ENCODE measurements around the gene PDHX.
A peak's percentile ranks its signal among the peaks of the same experiment; 100 is the strongest.

PDHX gene

DNA sequence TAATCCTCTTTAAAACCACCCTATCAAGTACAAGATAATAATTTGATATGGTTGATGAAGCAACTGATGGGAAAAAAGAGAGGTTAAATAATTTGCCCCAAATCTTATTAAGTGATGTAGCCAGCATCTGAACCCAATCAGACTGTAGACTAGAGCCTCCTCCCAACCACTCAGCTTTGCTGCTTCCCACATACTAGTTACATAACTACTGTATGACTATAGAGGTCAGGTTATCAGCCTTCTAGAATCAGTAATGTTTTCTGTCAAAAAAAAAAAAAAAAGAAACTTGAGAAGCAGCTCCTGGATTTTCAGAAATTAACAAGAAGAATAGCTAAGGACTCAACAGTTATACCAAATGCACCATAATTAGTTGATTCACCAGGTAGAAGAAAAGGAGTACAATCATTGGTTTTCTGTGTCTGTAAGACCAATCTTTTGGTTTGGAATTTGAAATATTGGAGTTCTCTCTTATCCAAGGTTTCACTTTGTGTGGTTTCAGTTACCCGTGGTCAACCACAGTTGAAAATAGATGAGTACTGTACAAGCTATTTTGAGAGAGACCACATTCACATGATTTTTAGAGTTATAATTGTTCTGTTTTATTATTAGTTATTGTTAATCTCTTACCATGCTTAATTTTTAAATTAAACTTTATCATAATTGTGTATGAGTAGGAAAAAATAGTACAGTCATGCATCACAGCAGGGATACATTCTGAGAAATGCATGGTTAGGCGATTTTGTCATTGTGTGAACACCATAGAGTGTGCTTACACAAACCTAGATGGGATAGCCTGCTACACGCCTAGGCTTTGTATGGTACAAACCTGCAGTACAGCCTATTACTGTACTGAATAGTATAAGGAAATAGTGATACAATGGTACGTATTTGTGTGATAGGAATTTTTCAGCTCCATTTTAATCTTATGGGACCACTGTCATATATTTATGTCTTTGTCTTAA is 72.2 kb downstream of the PDHX start:
- no peak for DNase-seq (ENCODE audit: low read depth in 1 of 2, low spot score in 1 of 2)

GRCh38 chr11:34990916-34991315 is 74.5 kb downstream of the PDHX start:
- no peak for DNase-seq (ENCODE audit: low read depth in 1 of 2, low spot score in 1 of 2)

GRCh38 chr11:34994854-34995253 is 78.4 kb downstream of the PDHX start:
- DNase-seq (ENCODE audit: low read depth in 1 of 2, low spot score in 1 of 2) = no peak

- no peak for DNase-seq (ENCODE audit: low read depth in 1 of 2, low spot score in 1 of 2)
Measured at GRCh38 chr11:34996958-34997357, 80.5 kb downstream of the PDHX start.

DNA sequence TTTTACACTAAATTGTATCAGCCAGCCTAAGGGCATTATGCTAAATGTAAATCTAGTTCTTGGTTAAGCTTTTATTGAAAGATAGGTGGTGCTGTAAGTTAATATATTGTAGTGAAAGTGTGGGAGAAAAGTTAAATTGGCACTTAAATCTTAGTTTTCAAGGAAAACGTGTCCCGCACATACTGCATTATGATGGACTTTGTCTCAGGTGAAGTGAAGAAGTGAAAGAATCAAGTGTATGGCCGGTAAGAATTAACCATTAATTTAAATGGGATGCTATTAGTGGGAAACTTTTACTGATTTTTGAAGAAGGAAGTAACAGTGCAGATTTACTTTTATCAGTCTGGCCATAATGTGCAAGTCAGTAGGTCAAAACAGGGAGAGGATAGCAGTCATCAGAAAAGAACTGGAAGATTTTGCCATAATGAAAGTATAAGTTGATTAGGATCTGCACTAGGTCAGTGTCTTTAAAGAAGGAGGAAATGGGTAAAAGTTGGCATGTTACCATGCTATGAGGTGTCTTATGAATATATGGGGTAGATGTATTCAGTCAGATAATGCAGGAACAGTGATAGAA is 81.6 kb downstream of the PDHX start:
- no peak for DNase-seq (ENCODE audit: low read depth in 1 of 2, low spot score in 1 of 2)

DNA sequence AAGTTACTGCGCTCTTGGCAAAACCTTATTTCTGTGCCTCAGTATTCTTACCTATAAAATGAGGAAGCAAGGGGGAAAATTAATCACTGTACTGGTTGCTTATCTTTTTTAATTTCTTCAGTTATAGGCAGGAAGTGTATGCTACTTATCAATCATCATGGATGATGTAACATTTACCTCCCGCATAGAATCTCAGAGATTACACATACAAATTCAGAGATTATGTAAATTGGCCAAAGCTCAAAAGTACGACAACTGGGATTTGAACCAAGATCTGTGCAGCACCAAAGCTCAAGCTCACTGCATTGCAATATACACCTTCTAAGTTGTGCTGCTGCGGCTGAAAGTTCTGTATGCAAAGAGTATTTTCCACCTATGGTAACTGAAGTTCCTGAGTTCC is 83.0 kb downstream of the PDHX start:
- no peak for DNase-seq (ENCODE audit: low read depth in 1 of 2, low spot score in 1 of 2)

- no peak for DNase-seq (ENCODE audit: low read depth in 1 of 2, low spot score in 1 of 2)
Measured at GRCh38 chr11:35003186-35003585, 86.8 kb downstream of the PDHX start.

- no peak for DNase-seq (ENCODE audit: low read depth in 1 of 2, low spot score in 1 of 2)
Measured at GRCh38 chr11:35003658-35004057, 87.2 kb downstream of the PDHX start.

- no peak for DNase-seq (ENCODE audit: low read depth in 1 of 2, low spot score in 1 of 2)
Measured at GRCh38 chr11:35005141-35005780, 88.8 kb downstream of the PDHX start.

GRCh38 chr11:35006389-35007128 is 90.1 kb downstream of the PDHX start:
- DNase-seq (ENCODE audit: low read depth in 1 of 2, low spot score in 1 of 2) = peak in 1 of 2 donors; percentile 11

- DNase-seq (ENCODE audit: low read depth in 1 of 2, low spot score in 1 of 2) = no peak
Measured at GRCh38 chr11:35007277-35007676, 90.9 kb downstream of the PDHX start.

DNA sequence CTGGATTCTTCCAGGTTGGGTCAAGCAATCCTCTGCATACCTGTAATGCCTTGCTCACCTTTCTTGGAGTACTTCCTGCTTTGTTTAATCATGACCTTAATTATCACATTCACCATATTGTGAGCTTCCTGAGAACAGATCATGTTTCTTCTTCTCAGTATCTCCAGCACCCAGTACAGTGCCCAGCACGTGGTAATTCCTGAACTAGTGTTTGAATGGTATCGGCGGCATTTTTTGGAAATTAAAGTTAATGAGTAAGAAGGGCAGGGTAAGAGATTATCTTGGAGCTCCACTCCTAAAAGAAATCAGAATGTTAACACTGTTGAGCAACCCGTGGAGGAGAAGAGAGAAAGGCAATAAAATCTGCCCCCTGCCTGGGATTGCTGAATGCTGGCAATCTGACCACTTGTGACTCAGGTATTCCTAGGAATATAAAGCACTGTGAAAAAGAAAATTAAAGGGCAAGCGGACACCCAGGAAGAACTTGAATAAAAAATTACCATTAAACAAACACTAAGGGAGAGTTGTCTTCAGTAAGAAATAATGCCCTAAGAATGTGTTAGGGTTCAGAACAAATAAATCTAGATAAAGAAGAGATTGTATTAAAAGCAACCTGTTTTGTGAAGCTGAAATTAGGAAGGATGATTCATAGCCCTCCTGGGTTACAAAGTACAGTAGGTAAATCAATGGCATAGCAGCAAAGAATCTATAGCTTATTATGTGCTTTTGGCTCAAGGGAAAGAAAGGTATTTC is 92.9 kb downstream of the PDHX start:
- no peak for DNase-seq (ENCODE audit: low read depth in 1 of 2, low spot score in 1 of 2)

GRCh38 chr11:35009944-35010342 is 93.5 kb downstream of the PDHX start:
- DNase-seq (ENCODE audit: low read depth in 1 of 2, low spot score in 1 of 2) = no peak

GRCh38 chr11:35010654-35011053 is 94.2 kb downstream of the PDHX start:
- no peak for DNase-seq (ENCODE audit: low read depth in 1 of 2, low spot score in 1 of 2)

GRCh38 chr11:35011389-35011788 is 95.0 kb downstream of the PDHX start:
- no peak for DNase-seq (ENCODE audit: low read depth in 1 of 2, low spot score in 1 of 2)

GRCh38 chr11:35011944-35012343 is 95.5 kb downstream of the PDHX start:
- DNase-seq (ENCODE audit: low read depth in 1 of 2, low spot score in 1 of 2) = no peak

- no peak for DNase-seq (ENCODE audit: low read depth in 1 of 2, low spot score in 1 of 2)
Measured at GRCh38 chr11:35012467-35013191, 96.2 kb downstream of the PDHX start.

- DNase-seq (ENCODE audit: low read depth in 1 of 2, low spot score in 1 of 2) = no peak
Measured at GRCh38 chr11:35013514-35014233, 97.3 kb downstream of the PDHX start.

DNA sequence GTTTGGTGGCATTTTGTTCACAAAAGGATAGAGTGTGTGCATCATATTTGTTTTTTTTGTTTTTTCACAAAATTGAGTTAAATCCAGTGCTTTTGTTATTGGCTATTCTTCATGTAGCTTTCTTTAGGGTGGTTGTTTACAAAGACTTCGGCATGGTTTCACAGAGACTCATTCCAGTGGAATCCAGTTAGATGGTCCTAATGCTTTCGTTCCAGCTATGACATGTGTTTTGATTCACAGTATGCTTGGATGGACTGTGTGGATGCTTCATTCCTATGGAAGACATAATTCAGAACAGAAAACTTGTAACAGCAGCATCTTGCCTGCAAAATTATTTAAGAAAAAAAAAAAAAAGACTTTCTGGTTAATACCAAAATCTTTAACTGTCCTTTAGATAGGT is 97.9 kb downstream of the PDHX start:
- no peak for DNase-seq (ENCODE audit: low read depth in 1 of 2, low spot score in 1 of 2)
